HS-5 (cell line): ENCODE measurements around the gene SIT1.

Experiments
- DNase-seq: peaks from one replicate; pipeline ENCODE4 v3.0.0-alpha.2; 2012; ENCODE audit warnings: low read depth

Gene SIT1

GRCh38 chr9:35682520-35683315 lies 32.0 kb upstream of the SIT1 start:
- no peak for DNase-seq

- DNase-seq = no peak
These were observed 31.3 kb upstream of the SIT1 start for GRCh38 chr9:35682051-35682450.

GRCh38 chr9:35681341-35682002 lies 30.7 kb upstream of the SIT1 start:
- DNase-seq = no peak

DNA sequence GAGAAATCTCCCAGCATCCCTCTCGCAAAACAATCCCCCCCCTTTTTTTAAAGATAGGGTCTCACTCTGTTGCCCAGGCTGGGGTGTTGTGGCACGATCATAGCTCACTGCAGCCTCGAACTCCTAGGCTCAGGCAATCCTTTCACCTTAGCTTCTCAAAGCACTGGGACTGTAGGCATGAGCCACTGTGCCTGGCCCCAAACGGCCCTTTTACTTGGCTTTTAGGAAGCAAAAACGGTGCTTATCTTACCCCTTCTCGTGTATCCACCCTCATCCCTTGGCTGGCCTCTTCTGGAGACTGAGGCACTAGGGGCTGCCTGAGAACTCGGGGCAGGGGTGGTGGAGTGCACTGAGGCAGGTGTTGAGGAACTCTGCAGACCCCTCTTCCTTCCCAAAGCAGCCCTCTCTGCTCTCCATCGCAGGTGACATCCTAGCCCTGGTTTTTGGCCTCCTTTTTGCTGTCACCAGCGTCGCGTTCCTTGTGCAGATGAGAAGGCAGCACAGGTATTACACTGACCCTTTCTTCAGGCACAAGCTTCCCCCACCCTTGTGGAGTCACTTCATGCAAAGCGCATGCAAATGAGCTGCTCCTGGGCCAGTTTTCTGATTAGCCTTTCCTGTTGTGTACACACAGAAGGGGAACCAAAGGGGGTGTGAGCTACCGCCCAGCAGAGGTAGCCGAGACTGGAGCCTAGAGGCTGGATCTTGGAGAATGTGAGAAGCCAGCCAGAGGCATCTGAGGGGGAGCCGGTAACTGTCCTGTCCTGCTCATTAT lies 29.8 kb upstream of the SIT1 start:
- DNase-seq = no peak

GRCh38 chr9:35679766-35680330 lies 29.1 kb upstream of the SIT1 start:
- no peak for DNase-seq

DNA sequence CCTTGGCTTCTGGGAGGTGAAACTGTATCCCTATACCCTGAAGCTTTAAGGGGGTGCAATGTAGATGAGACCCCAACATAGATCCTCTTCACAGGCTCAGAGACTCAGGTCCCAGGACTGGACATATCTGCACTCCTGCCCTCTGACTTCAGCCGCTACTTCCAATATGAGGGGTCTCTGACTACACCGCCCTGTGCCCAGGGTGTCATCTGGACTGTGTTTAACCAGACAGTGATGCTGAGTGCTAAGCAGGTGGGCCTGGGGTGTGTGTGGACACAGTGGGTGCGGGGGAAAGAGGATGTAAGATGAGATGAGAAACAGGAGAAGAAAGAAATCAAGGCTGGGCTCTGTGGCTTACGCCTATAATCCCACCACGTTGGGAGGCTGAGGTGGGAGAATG lies 28.4 kb upstream of the SIT1 start:
- no peak for DNase-seq

- no peak for DNase-seq
These were observed 25.1 kb upstream of the SIT1 start for GRCh38 chr9:35675732-35676392.

DNA sequence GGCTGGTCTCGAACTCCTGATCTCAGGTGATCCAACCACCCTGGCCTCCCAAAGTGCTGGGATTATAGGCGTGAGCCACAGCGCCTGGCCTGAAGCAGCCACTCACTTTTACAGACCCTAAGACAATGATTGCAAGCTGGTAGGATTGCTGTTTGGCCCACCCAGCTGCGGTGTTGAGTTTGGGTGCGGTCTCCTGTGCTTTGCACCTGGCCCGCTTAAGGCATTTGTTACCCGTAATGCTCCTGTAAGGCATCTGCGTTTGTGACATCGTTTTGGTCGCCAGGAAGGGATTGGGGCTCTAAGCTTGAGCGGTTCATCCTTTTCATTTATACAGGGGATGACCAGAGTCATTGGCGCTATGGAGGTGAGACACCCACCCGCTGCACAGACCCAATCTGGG lies 24.5 kb upstream of the SIT1 start:
- no peak for DNase-seq

DNA sequence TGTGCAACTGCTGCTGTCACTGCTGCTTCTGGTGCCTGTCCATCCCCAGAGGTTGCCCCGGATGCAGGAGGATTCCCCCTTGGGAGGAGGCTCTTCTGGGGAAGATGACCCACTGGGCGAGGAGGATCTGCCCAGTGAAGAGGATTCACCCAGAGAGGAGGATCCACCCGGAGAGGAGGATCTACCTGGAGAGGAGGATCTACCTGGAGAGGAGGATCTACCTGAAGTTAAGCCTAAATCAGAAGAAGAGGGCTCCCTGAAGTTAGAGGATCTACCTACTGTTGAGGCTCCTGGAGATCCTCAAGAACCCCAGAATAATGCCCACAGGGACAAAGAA lies 23.3 kb upstream of the SIT1 start:
- DNase-seq = no peak

GRCh38 chr9:35673132-35674024 lies 22.6 kb upstream of the SIT1 start, which contains the start of gene CA9:
CA9 (plus strand) TSS chr9:35673928; CDS start chr9:35673960, 32 bp downstream.
- DNase-seq = no peak

DNA sequence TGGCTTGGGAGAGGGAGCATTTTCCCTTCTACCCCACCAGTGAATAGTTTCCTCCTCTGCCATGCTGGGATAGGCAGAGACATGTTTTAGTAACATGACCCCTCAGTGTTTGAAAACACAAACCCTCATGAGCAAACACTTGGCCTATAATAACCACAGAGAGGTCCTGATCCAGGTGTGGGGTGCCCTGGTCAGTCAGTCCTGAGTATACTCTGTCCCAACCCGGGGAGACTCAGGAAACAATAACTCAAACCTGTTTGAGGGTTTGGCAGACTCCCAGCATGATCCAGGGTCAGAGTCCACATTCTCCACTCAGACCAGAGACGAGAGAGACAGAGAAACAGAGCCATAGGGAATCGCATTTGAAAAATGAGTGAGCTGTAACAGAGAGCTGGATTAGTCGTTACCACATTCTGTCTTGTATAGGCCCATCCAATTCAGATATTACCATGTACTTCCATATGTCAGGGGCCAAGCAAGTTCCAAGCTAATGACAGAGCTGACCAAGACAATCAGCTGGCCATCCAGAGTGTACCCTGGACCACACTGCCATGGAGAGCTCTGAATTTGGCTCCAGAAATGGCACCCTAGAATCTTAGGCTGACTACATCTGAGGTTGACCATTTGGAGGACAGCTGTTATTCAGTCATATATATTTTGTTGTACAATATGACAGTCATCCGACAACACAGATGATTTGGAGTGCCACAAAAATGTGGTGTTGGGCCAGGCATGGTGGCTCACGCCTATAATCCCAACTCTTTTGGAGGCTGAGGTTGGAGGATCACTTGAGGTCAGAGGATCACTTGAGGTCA lies 18.8 kb upstream of the SIT1 start:
- DNase-seq = no peak

- DNase-seq = no peak
These were observed 17.2 kb upstream of the SIT1 start for GRCh38 chr9:35667939-35668338.

DNA sequence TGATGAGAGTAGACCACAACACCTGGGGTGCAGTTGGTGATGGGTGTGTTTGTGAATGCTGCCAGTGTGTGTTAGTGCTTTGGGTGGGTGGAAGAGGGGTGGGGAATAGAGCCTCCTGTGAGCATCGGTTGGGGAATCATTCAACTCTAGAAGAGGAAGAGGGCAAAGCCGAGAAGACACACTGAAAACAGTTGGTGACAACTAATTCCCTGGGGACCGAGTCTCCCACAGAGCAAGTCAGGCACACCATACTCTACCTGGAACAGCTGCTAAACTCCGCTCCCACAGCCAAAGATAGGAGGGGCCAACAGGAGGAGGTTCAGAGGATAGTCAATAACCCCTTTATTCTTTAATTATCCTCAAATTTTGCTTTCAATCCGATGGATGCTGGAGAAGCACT lies 15.8 kb upstream of the SIT1 start:
- no peak for DNase-seq

DNA sequence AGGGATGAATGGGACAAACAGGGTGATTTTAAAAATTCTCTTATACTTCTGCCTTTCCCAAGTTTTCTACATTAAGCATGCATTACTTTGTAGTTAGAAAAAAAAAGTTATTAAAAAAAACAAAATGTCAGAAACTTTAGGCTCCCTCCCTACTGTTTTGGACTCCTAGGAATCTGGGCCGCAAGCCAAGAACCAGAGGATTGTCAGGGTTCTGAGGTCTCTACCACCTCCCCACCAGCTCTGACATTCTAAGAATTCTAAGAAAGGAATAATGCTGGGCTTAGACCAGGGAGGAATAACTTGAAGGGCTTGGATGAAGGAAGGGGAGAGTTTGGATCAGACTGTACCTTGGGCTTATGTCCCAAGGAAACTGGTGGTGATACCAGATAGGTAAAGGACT lies 15.3 kb upstream of the SIT1 start:
- no peak for DNase-seq

DNA sequence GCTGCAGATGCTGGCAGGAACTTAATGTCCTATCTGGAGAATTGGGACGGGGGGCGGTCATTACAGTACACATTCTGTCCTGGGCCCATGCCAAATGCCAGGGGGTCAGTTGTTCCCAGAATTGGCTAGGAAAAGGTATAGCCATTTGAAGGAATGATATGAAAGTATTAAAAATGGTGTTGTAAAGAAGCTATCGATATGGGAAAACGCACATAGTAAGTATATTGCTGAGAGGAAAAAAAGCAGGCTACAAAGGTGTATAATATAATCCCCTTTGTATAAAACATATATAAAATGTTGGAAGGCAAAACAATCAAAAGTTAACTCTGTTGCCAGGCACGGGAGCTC lies 14.7 kb upstream of the SIT1 start:
- DNase-seq = no peak

DNA sequence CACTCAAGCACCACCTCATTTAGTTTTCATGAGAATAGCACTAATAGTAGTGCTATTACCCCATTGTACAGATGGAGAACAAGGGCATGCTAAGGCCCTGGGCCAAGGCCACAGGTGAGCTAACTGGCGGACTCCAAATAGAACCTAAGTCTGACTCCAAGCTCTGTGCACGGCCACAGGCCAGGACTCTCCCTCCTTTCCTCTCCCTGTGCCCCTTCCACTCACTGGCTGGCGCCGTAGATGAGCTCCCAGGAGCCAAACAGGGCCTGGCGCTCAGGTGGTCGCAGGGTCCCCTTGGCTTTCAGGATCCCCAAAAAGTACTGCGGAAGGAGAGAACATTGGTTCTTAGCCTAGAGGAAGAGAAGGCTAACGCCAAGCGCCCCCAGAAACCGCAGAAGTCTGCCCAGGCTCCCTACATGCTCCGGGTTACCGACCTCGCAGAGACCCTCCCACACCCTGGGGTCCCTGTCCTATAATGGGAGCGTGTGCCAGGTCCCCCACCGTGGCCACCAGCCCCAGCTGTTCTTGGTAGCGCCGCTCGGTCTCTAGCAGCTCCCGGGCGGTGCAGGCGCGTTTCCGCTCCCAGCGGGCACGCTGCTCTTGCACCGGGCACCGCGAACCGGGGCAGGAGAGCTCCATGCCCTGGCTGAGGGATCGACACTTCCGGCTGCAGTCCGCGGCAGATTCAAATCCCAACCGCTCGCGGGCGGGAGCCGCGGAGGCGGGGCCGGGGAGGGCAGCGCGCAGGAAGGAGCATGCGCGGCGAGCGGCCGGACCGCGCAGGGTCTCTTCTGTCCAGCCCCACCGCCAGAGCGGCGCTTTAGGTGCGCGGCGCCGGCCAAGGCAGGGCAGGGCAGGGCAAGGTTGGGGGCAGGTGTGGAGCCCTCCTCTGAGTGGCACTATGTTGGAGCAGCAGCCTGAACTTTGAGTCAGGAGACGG lies 14.1 kb upstream of the SIT1 start, which contains the start of gene ARHGEF39:
ARHGEF39 (minus strand) TSS at position 665 of the 940 bp plus-strand sequence; CDS start at position 639, 26 bp downstream.
- no peak for DNase-seq

DNA sequence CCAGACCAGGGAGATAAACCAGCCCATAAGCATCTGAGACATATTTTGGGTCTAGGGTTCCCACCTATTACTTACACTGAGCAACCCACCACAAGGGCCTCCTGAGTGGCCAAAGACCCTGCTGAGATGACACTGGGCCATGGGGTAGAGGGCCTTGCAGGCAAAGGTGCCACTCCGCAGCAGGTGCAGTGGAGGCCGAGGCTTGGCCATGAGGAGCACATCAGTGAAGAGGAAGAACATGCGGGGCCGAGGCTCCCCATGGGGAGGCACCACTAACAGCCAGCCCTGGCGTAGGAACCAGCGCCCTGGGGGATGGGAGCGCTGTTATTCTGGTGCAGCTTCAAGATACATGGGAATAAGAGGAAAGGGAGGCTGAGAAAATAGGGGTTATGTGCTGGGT lies 11.7 kb upstream of the SIT1 start:
- DNase-seq = no peak

DNA sequence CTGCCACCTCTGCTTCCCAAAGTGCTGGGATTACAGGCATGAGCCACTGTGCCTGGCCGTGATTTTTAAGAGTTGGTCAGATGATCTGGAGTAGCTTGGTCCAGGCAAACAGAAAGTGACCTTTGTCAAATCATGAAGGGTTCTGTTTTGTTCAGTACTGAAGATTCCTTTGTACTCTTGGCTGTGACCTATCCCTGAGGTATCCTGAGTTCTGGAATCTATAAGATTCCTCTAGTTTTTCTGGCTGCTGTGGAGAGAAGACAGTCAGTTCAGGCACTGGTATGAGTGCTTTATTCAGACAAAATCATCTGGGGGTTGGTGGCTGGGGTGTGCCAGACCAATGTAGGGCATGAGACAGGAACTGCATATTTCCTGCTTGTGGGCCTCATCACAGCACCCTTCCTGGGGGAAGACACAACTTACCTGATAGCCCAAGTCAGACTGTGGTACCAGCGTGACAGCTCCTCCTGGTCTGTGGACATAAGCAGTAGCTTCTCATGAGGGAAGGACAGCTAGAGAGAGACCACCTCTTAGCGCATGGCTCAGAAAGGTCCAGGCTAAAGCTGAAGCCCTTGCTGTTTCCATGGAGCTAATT lies 11.1 kb upstream of the SIT1 start:
- no peak for DNase-seq

- DNase-seq = no peak
These were observed 10.3 kb upstream of the SIT1 start for GRCh38 chr9:35660966-35661415.
